C4-2B (cell line): ENCODE measurements around the gene PYDC1.
"Not testable (repeated sequence)": the region's sequence is repeated elsewhere in the genome, so short reads cannot be mapped to it uniquely, and the experiment has no call there.

Source experiments
- H3K27ac ChIP-seq: fragments of 450-650 bp; 2 replicates; pipeline ENCODE4 v1.5.1; 2017
- ZFX ChIP-seq: fragments of 450-650 bp; IDR thresholded peaks from 2 replicates; pipeline ENCODE4 v1.6.1; 2017
- TF ChIP-seq, protein P1 (sequence below): fragments of 450-650 bp; conservative IDR thresholded peaks from 2 replicates; pipeline ENCODE4 v1.5.1; 2017; ENCODE audit warnings: mild to moderate bottlenecking

The PYDC1 gene

GRCh38 chr16:31199430-31200041, 17.4 kb downstream of the PYDC1 start:
- TF ChIP-seq, protein P1, sequence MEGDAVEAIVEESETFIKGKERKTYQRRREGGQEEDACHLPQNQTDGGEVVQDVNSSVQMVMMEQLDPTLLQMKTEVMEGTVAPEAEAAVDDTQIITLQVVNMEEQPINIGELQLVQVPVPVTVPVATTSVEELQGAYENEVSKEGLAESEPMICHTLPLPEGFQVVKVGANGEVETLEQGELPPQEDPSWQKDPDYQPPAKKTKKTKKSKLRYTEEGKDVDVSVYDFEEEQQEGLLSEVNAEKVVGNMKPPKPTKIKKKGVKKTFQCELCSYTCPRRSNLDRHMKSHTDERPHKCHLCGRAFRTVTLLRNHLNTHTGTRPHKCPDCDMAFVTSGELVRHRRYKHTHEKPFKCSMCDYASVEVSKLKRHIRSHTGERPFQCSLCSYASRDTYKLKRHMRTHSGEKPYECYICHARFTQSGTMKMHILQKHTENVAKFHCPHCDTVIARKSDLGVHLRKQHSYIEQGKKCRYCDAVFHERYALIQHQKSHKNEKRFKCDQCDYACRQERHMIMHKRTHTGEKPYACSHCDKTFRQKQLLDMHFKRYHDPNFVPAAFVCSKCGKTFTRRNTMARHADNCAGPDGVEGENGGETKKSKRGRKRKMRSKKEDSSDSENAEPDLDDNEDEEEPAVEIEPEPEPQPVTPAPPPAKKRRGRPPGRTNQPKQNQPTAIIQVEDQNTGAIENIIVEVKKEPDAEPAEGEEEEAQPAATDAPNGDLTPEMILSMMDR = no peak
- no peak for TF ChIP-seq ZFX
- H3K27ac ChIP-seq = no peak overlapping the region

DNA sequence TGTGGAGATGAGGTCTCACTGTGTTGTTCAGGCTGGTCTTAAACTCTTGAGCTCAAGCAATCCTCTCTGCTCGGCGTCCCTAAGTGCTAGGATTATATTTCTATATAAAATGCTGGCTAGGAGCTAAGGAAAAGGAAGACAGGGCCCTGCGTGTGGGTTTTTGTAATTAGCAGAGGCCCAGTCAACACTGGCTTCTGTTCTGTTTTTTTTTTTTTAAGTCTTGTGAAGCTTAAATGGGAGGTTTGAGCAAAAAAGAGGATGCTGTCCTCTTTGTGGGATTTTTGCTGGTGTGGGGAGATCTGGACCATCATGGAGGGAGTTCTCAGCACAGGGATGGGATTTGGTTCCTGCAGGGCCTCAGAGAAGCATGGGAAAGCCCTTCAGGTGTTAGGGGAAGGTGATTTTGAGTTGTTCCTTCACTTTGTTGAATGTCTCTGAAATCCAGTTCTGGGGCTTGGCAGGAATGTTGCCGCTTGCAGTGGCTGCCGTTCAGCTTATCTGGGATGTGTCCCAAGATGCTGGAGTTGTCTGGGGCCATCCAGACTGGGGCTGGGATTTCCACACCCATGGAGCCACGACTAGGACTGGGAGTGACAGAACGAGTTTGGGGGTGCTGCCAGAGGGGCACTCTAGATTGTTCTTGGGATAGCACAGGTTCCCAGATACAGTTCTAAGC, 18.6 kb downstream of the PYDC1 start:
- TF ChIP-seq, protein P1 = no peak
- no peak for TF ChIP-seq ZFX

GRCh38 chr16:31196324-31197088, 20.4 kb downstream of the PYDC1 start:
- TF ChIP-seq ZFX = no peak
- TF ChIP-seq, protein P1 = no peak
- H3K27ac ChIP-seq = no peak overlapping the region

More for the DNA sequence above, 18.6 kb downstream of the PYDC1 start:
- H3K27ac ChIP-seq = no peak overlapping the region

DNA sequence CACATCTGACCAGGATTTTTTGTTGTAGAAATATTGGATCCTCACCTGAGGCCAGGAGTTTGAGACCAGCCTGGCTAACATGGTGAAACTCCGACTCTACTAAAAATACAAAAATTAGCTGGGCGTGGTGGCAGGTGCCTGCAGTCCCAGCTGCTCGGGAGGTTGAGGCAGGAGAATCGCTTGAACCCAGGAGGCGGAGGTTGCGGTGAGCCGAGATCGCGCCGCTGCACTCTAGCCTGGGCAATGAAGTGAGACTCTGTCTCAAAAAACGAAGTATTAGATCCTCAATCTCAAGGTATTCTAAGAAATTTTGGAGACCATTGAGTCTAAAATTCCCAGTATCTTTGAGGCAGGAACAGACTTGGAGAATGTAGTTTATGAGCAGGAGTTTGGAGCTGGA, 21.1 kb downstream of the PYDC1 start:
- not testable (repeated sequence) for H3K27ac ChIP-seq

GRCh38 chr16:31194898-31195297, 22.0 kb downstream of the PYDC1 start:
- H3K27ac ChIP-seq = no peak overlapping the region
- TF ChIP-seq, protein P1 = no peak
- no peak for TF ChIP-seq ZFX

DNA sequence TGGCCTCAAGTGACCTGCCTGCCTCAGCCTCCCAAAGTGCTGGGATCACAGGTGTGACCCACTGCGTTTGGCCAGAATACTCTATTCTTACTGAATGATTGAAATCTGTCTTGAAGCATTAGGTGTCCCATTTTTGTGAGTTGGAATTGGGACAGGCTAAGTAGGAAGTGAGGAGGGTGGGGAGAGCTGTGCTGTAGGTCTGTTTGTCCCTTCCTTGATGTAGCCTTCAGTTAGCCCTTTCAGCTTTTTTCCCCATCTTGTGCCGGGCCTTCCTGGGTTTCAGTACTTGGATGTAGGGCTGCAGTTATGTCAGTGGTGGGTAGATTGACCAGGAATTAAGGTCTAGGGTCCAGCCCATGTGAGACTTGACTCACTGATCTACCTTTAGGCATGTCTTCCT, 23.1 kb downstream of the PYDC1 start:
- no peak overlapping the region for H3K27ac ChIP-seq
- TF ChIP-seq, protein P1 = no peak
- no peak for TF ChIP-seq ZFX

GRCh38 chr16:31192856-31193642, 23.9 kb downstream of the PYDC1 start:
- H3K27ac ChIP-seq = no peak overlapping the region
- no peak for TF ChIP-seq ZFX
- TF ChIP-seq, protein P1 = no peak
